Measurements from ENCODE around the gene CCNG1.

Gene CCNG1

DNA sequence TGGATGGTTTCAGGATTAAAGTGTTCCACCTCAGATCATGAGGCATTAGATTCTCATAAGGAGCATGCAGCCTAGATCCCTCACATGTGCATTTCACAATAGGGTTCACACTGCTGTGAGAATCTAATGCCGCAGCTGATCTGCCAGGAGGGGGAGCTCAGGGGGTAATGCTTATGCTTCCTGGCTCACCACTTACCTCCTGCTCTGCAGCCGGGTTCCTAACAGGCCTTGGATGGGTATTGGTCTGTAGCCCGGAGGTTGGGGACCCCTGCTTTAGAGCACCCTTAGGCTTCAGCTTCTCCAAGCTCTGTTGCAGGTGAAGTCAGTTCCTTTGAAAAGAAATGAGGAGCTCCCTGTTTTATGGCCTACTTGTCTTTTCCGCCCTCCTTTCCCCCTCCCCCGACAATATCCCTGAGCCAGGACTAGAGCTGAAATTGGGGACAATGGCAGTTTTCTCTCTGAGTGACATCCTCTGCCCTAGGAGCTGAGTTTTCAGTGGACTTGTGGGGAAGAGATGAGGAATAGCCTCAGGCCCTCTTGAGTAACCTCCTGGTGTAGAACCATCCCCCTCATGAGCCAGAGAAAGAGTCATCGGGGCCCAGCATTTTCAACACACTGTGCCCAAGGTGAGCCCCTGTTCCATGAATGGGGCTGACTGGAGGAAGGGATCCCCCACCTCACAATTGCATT, 51.8 kb downstream of the CCNG1 start:
- H4K20me1 ChIP-seq (ENCODE audit: insufficient read depth, low read length) = no peaks in the 10 kb centered on the region
- H2AFZ ChIP-seq (ENCODE audit: low read depth, low read length) = no peak overlapping the region
- TF ChIP-seq EZH2phosphoT487 (IDR thresholded peaks at IDR 0.05; ENCODE audit: low read depth) = no peak
- TF ChIP-seq, protein P1, sequence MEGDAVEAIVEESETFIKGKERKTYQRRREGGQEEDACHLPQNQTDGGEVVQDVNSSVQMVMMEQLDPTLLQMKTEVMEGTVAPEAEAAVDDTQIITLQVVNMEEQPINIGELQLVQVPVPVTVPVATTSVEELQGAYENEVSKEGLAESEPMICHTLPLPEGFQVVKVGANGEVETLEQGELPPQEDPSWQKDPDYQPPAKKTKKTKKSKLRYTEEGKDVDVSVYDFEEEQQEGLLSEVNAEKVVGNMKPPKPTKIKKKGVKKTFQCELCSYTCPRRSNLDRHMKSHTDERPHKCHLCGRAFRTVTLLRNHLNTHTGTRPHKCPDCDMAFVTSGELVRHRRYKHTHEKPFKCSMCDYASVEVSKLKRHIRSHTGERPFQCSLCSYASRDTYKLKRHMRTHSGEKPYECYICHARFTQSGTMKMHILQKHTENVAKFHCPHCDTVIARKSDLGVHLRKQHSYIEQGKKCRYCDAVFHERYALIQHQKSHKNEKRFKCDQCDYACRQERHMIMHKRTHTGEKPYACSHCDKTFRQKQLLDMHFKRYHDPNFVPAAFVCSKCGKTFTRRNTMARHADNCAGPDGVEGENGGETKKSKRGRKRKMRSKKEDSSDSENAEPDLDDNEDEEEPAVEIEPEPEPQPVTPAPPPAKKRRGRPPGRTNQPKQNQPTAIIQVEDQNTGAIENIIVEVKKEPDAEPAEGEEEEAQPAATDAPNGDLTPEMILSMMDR (IDR thresholded peaks at IDR 0.05; ENCODE audit: low read depth, low read length) = no peak
- H3K4me2 ChIP-seq (ENCODE audit: low read length) = no peak overlapping the region
- H3K4me3 ChIP-seq (ENCODE audit: low read length) = no peak overlapping the region
- no peaks in the 10 kb centered on the region for H3K79me2 ChIP-seq (ENCODE audit: low read length)
- no peak overlapping the region for H3K9ac ChIP-seq (ENCODE audit: low read length)
- H3K36me3 ChIP-seq (replicated peaks; ENCODE audit: low read depth, low read length) = peaks cover 86% of the 10 kb centered on the region
- H3K4me1 ChIP-seq (ENCODE audit: low read length) = no peaks in the 10 kb centered on the region
- H3K9me3 ChIP-seq (ENCODE audit: insufficient read depth, low read length) = no peaks in the 10 kb centered on the region
- H3K27me3 ChIP-seq (ENCODE audit: low read depth, low read length) = no peaks in the 10 kb centered on the region
- H3K27ac ChIP-seq (ENCODE audit: low read length) = no peak overlapping the region

DNA sequence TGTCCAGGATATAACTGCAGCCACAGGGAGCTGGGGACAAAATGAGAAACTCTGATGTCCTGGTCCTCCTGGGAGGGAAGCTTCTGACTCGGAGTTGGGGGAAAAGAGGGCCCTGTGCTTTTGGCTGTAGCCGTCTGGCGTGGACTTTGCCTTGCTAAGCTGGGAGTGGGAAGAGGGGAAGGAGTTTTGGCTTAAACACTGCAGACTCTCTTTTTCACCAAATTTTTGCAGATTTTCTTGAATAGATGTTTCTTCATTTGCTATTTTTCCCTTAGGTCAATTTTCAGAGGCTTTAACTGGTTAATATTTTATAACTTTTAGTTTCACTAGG, 52.3 kb downstream of the CCNG1 start:
- H4K20me1 ChIP-seq (ENCODE audit: insufficient read depth, low read length) = no peaks in the 10 kb centered on the region
- TF ChIP-seq EZH2phosphoT487 (IDR thresholded peaks at IDR 0.05; ENCODE audit: low read depth) = no peak
- TF ChIP-seq, protein P1 (IDR thresholded peaks at IDR 0.05; ENCODE audit: low read depth, low read length) = no peak
- H3K4me2 ChIP-seq (ENCODE audit: low read length) = no peak overlapping the region
- no peak overlapping the region for H3K4me3 ChIP-seq (ENCODE audit: low read length)
- no peaks in the 10 kb centered on the region for H3K9me3 ChIP-seq (ENCODE audit: insufficient read depth, low read length)
- H3K4me1 ChIP-seq (ENCODE audit: low read length) = no peaks in the 10 kb centered on the region
- no peaks in the 10 kb centered on the region for H3K27me3 ChIP-seq (ENCODE audit: low read depth, low read length)
- H3K9ac ChIP-seq (ENCODE audit: low read length) = no peak overlapping the region
- H3K36me3 ChIP-seq (replicated peaks; ENCODE audit: low read depth, low read length) = peaks cover 85% of the 10 kb centered on the region
- H3K79me2 ChIP-seq (ENCODE audit: low read length) = no peaks in the 10 kb centered on the region
- no peak overlapping the region for H2AFZ ChIP-seq (ENCODE audit: low read depth, low read length)
- H3K27ac ChIP-seq (ENCODE audit: low read length) = no peak overlapping the region
